IMR-90 (cell line): Measurements from ENCODE around the gene SELP. TPM values are rescaled to one million over a fixed set of nuclear protein-coding genes. Genes with fewer than 3 reads are reported as not detected.

Experiments used
- ATAC-seq: fragments of 200-7000 bp; cut with Tn5 transposase; 2 replicates; pipeline ENCODE4 v1.9.1; 2020; ENCODE audit warnings: low read depth, mild to moderate bottlenecking, moderate library complexity
- BruUV-seq: library from RNA; stranded (reverse); fragments of 400-500 nt; replicated peaks from 2 replicates; lab custom pipeline; 2021; lab: Mats Ljungman, UMichigan
- CTCF ChIA-PET: fragments of 300-600 bp; formaldehyde crosslinking; extraction: SDS; loops from one replicate; lab custom pipeline; 2021; ENCODE audit warnings: antibody characterized with exemption; lab: Yijun Ruan, JAX
- POLR2A ChIA-PET: fragments of 300-600 bp; sonication (Branson Sonifier 250); formaldehyde crosslinking; loops from one replicate; lab custom pipeline; 2022; ENCODE audit warnings: antibody characterized with exemption; ENCODE audit not compliant: unreplicated experiment; lab: Charles Lee
- DNase-seq: peaks from one replicate; pipeline ENCODE4 v3.0.0; 2013
- H2AFZ ChIP-seq: replicated peaks from 2 replicates; pipeline ENCODE3; 2013; ENCODE audit warnings: low read length, mild to moderate bottlenecking; ENCODE audit not compliant: poor library complexity
- H2AK5ac ChIP-seq: 2 replicates; pipeline ENCODE4 v1.6.1; 2013; ENCODE audit warnings: low read depth, low read length, inconsistent platforms
- H2AK9ac ChIP-seq: replicated peaks from 2 replicates; pipeline ENCODE3; 2013; ENCODE audit warnings: mild to moderate bottlenecking, low read depth, low read length, moderate library complexity; ENCODE audit not compliant: poor library complexity
- H2BK120ac ChIP-seq: 2 replicates; pipeline ENCODE4 v1.6.1; 2013; ENCODE audit warnings: low read depth, low read length, inconsistent platforms
- H2BK15ac ChIP-seq: 3 replicates; pipeline ENCODE4 v1.6.1; 2013; ENCODE audit warnings: low read depth, low read length, inconsistent platforms
- H2BK20ac ChIP-seq: 2 replicates; pipeline ENCODE4 v1.6.1; 2013; ENCODE audit warnings: low read depth, mild to moderate bottlenecking, inconsistent platforms, low read length, moderate library complexity
- H2BK5ac ChIP-seq: 2 replicates; pipeline ENCODE4 v1.6.1; 2013; ENCODE audit warnings: mild to moderate bottlenecking, low read depth, low read length, inconsistent platforms; ENCODE audit not compliant: poor library complexity, severe bottlenecking
- H3K14ac ChIP-seq: replicated peaks from 2 replicates; pipeline ENCODE4 v1.6.1; 2013; ENCODE audit warnings: low read depth, low read length, inconsistent platforms
- H3K18ac ChIP-seq: 2 replicates; pipeline ENCODE4 v1.6.1; 2013; ENCODE audit warnings: low read depth, low read length, control low read depth
- H3K23ac ChIP-seq: 2 replicates; pipeline ENCODE4 v1.6.1; 2013; ENCODE audit warnings: low read depth, low read length, inconsistent platforms
- H3K27ac ChIP-seq: 2 replicates; pipeline ENCODE4 v1.5.1; 2013; ENCODE audit warnings: mild to moderate bottlenecking, control low read depth, low read length; ENCODE audit not compliant: insufficient read depth
- H3K27me3 ChIP-seq: 2 replicates; pipeline ENCODE4 v1.6.1; 2013; ENCODE audit warnings: low read length; ENCODE audit not compliant: control insufficient read depth, insufficient read depth
- H3K36me3 ChIP-seq: 2 replicates; pipeline ENCODE4 v1.6.1; 2013; ENCODE audit warnings: low read length, mixed read lengths; ENCODE audit not compliant: control insufficient read depth, insufficient read depth
- H3K4ac ChIP-seq: 2 replicates; pipeline ENCODE4 v1.6.1; 2013; ENCODE audit warnings: low read depth, low read length, inconsistent platforms
- H3K4me1 ChIP-seq: 2 replicates; pipeline ENCODE4 v1.6.1; 2013; ENCODE audit warnings: low read length, mixed read lengths; ENCODE audit not compliant: control insufficient read depth, insufficient read depth
- H3K4me2 ChIP-seq: 2 replicates; pipeline ENCODE4 v1.6.1; 2013; ENCODE audit warnings: low read depth, mild to moderate bottlenecking, control low read depth, low read length, moderate library complexity
- H3K4me3 ChIP-seq: 2 replicates; pipeline ENCODE4 v1.5.1; 2013; ENCODE audit warnings: low read depth, mild to moderate bottlenecking, control low read depth, low read length, moderate library complexity; ENCODE audit not compliant: insufficient read depth
- H3K56ac ChIP-seq: 2 replicates; pipeline ENCODE4 v1.6.1; 2013; ENCODE audit warnings: low read length, inconsistent platforms; ENCODE audit not compliant: insufficient read depth; ENCODE audit errors: extremely low read depth
- H3K79me1 ChIP-seq, 2 experiments: 2 replicates each; pipeline ENCODE4 v1.6.1; 2013; ENCODE audit warnings: low read length in 2 of 2, inconsistent platforms in 1 of 2, low read depth in 1 of 2
- H3K9ac ChIP-seq: 2 replicates; pipeline ENCODE4 v1.6.1; 2013; ENCODE audit warnings: low read depth, low read length, control low read depth
- H3K9me1 ChIP-seq: 2 replicates; pipeline ENCODE4 v1.6.1; 2013; ENCODE audit warnings: low read length, inconsistent platforms; ENCODE audit not compliant: insufficient read depth
- H3K9me3 ChIP-seq: 2 replicates; pipeline ENCODE4 v1.6.1; 2013; ENCODE audit warnings: low read length; ENCODE audit not compliant: control insufficient read depth, insufficient read depth
- H4K20me1 ChIP-seq: 2 replicates; pipeline ENCODE4 v1.6.1; 2013; ENCODE audit warnings: low read length, inconsistent platforms; ENCODE audit not compliant: insufficient read depth
- H4K5ac ChIP-seq: 2 replicates; pipeline ENCODE4 v1.6.1; 2013; ENCODE audit warnings: mild to moderate bottlenecking, low read depth, low read length, control low read depth
- H4K8ac ChIP-seq, 2 experiments: 2 replicates each; pipeline ENCODE4 v1.6.1; 2013; ENCODE audit warnings: low read depth in 2 of 2, low read length in 2 of 2, control low read depth in 1 of 2, inconsistent platforms in 1 of 2
- H4K91ac ChIP-seq: 2 replicates; pipeline ENCODE4 v1.6.1; 2013; ENCODE audit warnings: low read depth, low read length, inconsistent platforms; ENCODE audit not compliant: insufficient read depth
- CEBPB ChIP-seq: IDR thresholded peaks from 2 replicates; pipeline ENCODE4 v1.6.1; 2012; ENCODE audit warnings: low read depth, low read length, improper control_type of control experiment
- CTCF ChIP-seq: conservative IDR thresholded peaks from 2 replicates; pipeline ENCODE4 v1.5.1; 2012; ENCODE audit warnings: mild to moderate bottlenecking, low read depth, low read length, improper control_type of control experiment
- ELK1 ChIP-seq: fragments of 150-350 bp; IDR thresholded peaks from 2 replicates; pipeline ENCODE4 v1.6.1; 2016; ENCODE audit warnings: low read depth, mild to moderate bottlenecking, low read length, moderate library complexity, borderline replicate concordance
- MAFK ChIP-seq: IDR thresholded peaks from 2 replicates; pipeline ENCODE4 v1.6.1; 2012; ENCODE audit warnings: low read depth, low read length, improper control_type of control experiment
- NFE2L2 ChIP-seq: fragments of 150-350 bp; IDR thresholded peaks from 2 replicates; pipeline ENCODE4 v1.6.1; 2016; ENCODE audit warnings: low read depth, mild to moderate bottlenecking, low read length
- POLR2A ChIP-seq: IDR thresholded peaks from 2 replicates; pipeline ENCODE4 v1.6.1; 2012; ENCODE audit warnings: mild to moderate bottlenecking, low read depth, low read length
- RAD21 ChIP-seq: IDR thresholded peaks from 2 replicates; pipeline ENCODE4 v1.6.1; 2012; ENCODE audit warnings: low read length, improper control_type of control experiment
- RCOR1 ChIP-seq: IDR thresholded peaks from 2 replicates; pipeline ENCODE4 v1.6.1; 2012; ENCODE audit warnings: mild to moderate bottlenecking, low read length, improper control_type of control experiment; ENCODE audit not compliant: insufficient replicate concordance
- RFX5 ChIP-seq: IDR thresholded peaks from 2 replicates; pipeline ENCODE4 v1.8.0; 2012; ENCODE audit warnings: low read depth, mild to moderate bottlenecking, low read length, moderate library complexity
- USF2 ChIP-seq: fragments of 150-350 bp; IDR thresholded peaks from 2 replicates; pipeline ENCODE4 v1.6.1; 2017; ENCODE audit warnings: mild to moderate bottlenecking, antibody characterized with exemption, low read length, low read depth
- WGBS, 2 experiments: methylation state at CpG; one replicate each; pipeline versions ENCODE4 v1.1.5 to v1.1.7; 2013; ENCODE audit warnings: missing lambda C conversion rate in 2 of 2; ENCODE audit not compliant: insufficient read length in 1 of 2; ENCODE audit errors: extremely low coverage in 2 of 2; 5-methylcytosine and 5-hydroxymethylcytosine counted together
- dilution Hi-C: fragments of 300-500 bp; cut with HindIII; formaldehyde crosslinking; loops from one replicate; pipeline ENCODE4 v1.14.3; 2018; ENCODE audit warnings: low sequenced_read_pairs; ENCODE audit not compliant: unreplicated experiment
- in situ Hi-C: fragments of 300-500 bp; cut with MboI; formaldehyde crosslinking; loops from 3 replicates; pipeline ENCODE4 v1.14.3; 2019; ENCODE audit warnings: low sequenced_read_pairs, inconsistent platforms, mixed read lengths
- intact Hi-C: fragments of 100-400 bp; cut with micrococcal nuclease; formaldehyde crosslinking; loops from 2 replicates; pipeline ENCODE4 v1.10.0; 2022
- polyA plus RNA-seq, 3 experiments: library from polyadenylated mRNA; depleted of rRNA; stranded (reverse); fragments of >200 nt; gene quantifications; 2 replicates each; pipeline ENCODE4 v1.2.3, GENCODE V29; 2012; ENCODE audit warnings: low replicate concordance in 1 of 3
- total RNA-seq: library from RNA; depleted of rRNA; stranded (reverse); fragments of >200 nt; gene quantifications from 2 replicates; pipeline ENCODE4 v1.2.3, GENCODE V29; 2012

Gene SELP
- total and polyA plus RNA-seq, 2 of the 4 experiments (the other 2 are of a cell fraction), result not detected

- H3K9ac ChIP-seq, result no peak within 1 kb of the TSS
- no peak within 1 kb of the TSS for H2AK5ac ChIP-seq
- H3K23ac ChIP-seq, result no peak within 1 kb of the TSS
- H4K91ac ChIP-seq, result no peak within 1 kb of the TSS
- H4K8ac ChIP-seq, result no peak within 1 kb of the TSS
- no peak within 1 kb of the TSS for H3K56ac ChIP-seq
- no peak for TF ChIP-seq MAFK
- TF ChIP-seq USF2, result no peak
- no peak for TF ChIP-seq RFX5
- no peak for TF ChIP-seq CEBPB
- no peak for TF ChIP-seq POLR2A
- no peak for TF ChIP-seq RCOR1
- peak; percentile 38 for TF ChIP-seq CTCF
- peak; percentile 32; the same call in 1 of the 2 replicates for TF ChIP-seq RAD21
- TF ChIP-seq ELK1, result no peak
- no peak for TF ChIP-seq NFE2L2
- H2AFZ ChIP-seq, result peak within 1 kb of the TSS; percentile 40
- POLR2A ChIA-PET, result no interaction called here
- no peak within 1 kb of the TSS for H3K27ac ChIP-seq
- no TSS peak for BruUV-seq
- H3K4me2 ChIP-seq, result no peak within 1 kb of the TSS
- 12% methylated on average over 3 of the region's 15 CpGs; no CpG with 5 or more reads in 1 of the 2 experiments for WGBS, 2 experiments
- no peaks in the 10 kb centered on the region for H3K36me3 ChIP-seq
- dilution Hi-C loops, result no loop called here
- no peak within 1 kb of the TSS for H2BK20ac ChIP-seq
- peaks cover 3% of the 10 kb centered on the region; the same call in 1 of the 2 replicates for H3K27me3 ChIP-seq
- in situ Hi-C loops, result no loop called here
- H3K14ac ChIP-seq, result no peak within 1 kb of the TSS
- no peak within 1 kb of the TSS for H3K18ac ChIP-seq
- no peaks in the 10 kb centered on the region for H4K20me1 ChIP-seq
- H3K4me1 ChIP-seq, result no peaks in the 10 kb centered on the region
- H2BK120ac ChIP-seq, result no peak within 1 kb of the TSS
- intact Hi-C loops, result no loop called here
- no peak within 1 kb of the TSS for H3K4ac ChIP-seq
- H2BK5ac ChIP-seq, result no peak within 1 kb of the TSS
- H3K9me3 ChIP-seq, result no peaks in the 10 kb centered on the region
- DNase-seq (peak; percentile 40), ATAC-seq (peak; percentile 100)
- no peak within 1 kb of the TSS for H3K4me3 ChIP-seq
- H4K5ac ChIP-seq, result no peak within 1 kb of the TSS
- CTCF ChIA-PET, result interaction anchor here (1.0 to 1.3 kb wide), 3 partner anchors 10 to 123 kb away, joined by 3 to 4 read pairs (median 3); no protein-coding TSS in a partner anchor
- H2BK15ac ChIP-seq, result no peak within 1 kb of the TSS
- H3K9me1 ChIP-seq, result no peaks in the 10 kb centered on the region
- no peaks in the 10 kb centered on the region for H3K79me1 ChIP-seq
- H2AK9ac ChIP-seq, result no peak within 1 kb of the TSS
Measured at GRCh38 chr1:169586395-169587255, 43.3 kb downstream of the SELP start, which contains the start of gene F5. Gene F5, minus strand, starts transcription at chr1:169586481. Its CDS starts 95 bp downstream, at chr1:169586386.
